Endothelial cell of umbilical vein (primary cell): Measurements from ENCODE around the gene STK16. TPM values are rescaled to one million over a fixed set of nuclear protein-coding genes. Genes with fewer than 3 reads are reported as not detected.

Experiments used
- BruUV-seq: library from RNA; stranded (reverse); fragments of 400-500 nt; replicated peaks from 2 replicates; lab custom pipeline; 2021; lab: Mats Ljungman, UMichigan
- CTCF ChIA-PET: fragments of 300-600, 350-600 bp; sonication (Branson Sonifier 250); formaldehyde crosslinking; loops from one replicate; lab custom pipeline; 2021; ENCODE audit warnings: antibody characterized with exemption, inconsistent platforms; lab: Charles Lee
- POLR2A ChIA-PET: fragments of 300-600, 350-600 bp; sonication (Branson Sonifier 250); formaldehyde crosslinking; loops from one replicate; lab custom pipeline; 2021; ENCODE audit warnings: antibody characterized with exemption, inconsistent platforms; lab: Charles Lee
- DNase-seq: peaks from one replicate; pipeline ENCODE4 v3.0.0-alpha.2; 2011; ENCODE audit warnings: low read depth, low spot score
- FAIRE-seq: peaks from 2 replicates; lab custom pipeline; 2011; peaks lifted over from hg19 to GRCh38; lab: Jason Lieb, UNC
- H2AFZ ChIP-seq: 2 replicates; pipeline ENCODE4 v1.6.0; 2012; ENCODE audit warnings: low read depth, low read length, control low read depth, inconsistent platforms
- H3K27ac ChIP-seq: 2 replicates; pipeline ENCODE4 v1.5.1; 2011; ENCODE audit warnings: low read depth, mild to moderate bottlenecking, control low read depth, low read length, moderate library complexity; ENCODE audit not compliant: insufficient read depth
- H3K27me3 ChIP-seq, 2 experiments: 2 replicates each; pipeline versions ENCODE4 v1.6.0 to v1.6.1; 2011; ENCODE audit warnings: low read length in 2 of 2, mixed read lengths in 1 of 2; ENCODE audit not compliant: control insufficient read depth in 2 of 2, insufficient read depth in 2 of 2
- H3K36me3 ChIP-seq, 2 experiments: 2 replicates in 1 of 2; 3 replicates in 1 of 2; pipeline ENCODE4 v1.5.1; 2011; ENCODE audit warnings: low read length in 2 of 2, mild to moderate bottlenecking in 1 of 2, moderate library complexity in 1 of 2; ENCODE audit not compliant: control insufficient read depth in 2 of 2, insufficient read depth in 2 of 2; ENCODE audit errors: extremely low read depth in 1 of 2
- H3K4me1 ChIP-seq: 3 replicates; pipeline ENCODE4 v1.5.1; 2011; ENCODE audit warnings: mild to moderate bottlenecking, low read length; ENCODE audit not compliant: control insufficient read depth, insufficient read depth; ENCODE audit errors: extremely low read depth
- H3K4me2 ChIP-seq: 2 replicates; pipeline ENCODE4 v1.6.1; 2011; ENCODE audit warnings: low read length, control low read depth, mixed read lengths; ENCODE audit not compliant: insufficient read depth
- H3K4me3 ChIP-seq, 3 experiments: fragments of 200-600 bp in 1 of 3; sonication (generic), shearing (Covaris generic) in 1 of 3; replicated peaks in 1 of 3; 2 replicates each; pipeline ENCODE4 v1.5.1; 2011 to 2016; ENCODE audit warnings: control low read depth in 3 of 3, low read length in 3 of 3, mild to moderate bottlenecking in 2 of 3, inconsistent platforms in 1 of 3, low read depth in 1 of 3, moderate library complexity in 1 of 3; ENCODE audit not compliant: insufficient read depth in 1 of 3
- H3K79me2 ChIP-seq: 2 replicates; pipeline ENCODE4 v1.6.0; 2012; ENCODE audit warnings: low read length, inconsistent platforms; ENCODE audit not compliant: control insufficient read depth, insufficient read depth
- H3K9ac ChIP-seq: replicated peaks from 2 replicates; pipeline ENCODE3; 2011; ENCODE audit warnings: low read length, control low read depth; ENCODE audit not compliant: insufficient read depth; ENCODE audit errors: extremely low read depth
- H3K9me1 ChIP-seq: replicated peaks from 3 replicates; pipeline ENCODE4 v1.6.0; 2011; ENCODE audit warnings: mild to moderate bottlenecking, low read length; ENCODE audit not compliant: control insufficient read depth, insufficient read depth; ENCODE audit errors: extremely low read depth
- H3K9me3 ChIP-seq: replicated peaks from 2 replicates; pipeline ENCODE4 v1.5.1; 2012; ENCODE audit warnings: low read length, inconsistent platforms; ENCODE audit not compliant: control insufficient read depth, insufficient read depth
- H4K20me1 ChIP-seq: replicated peaks from 2 replicates; pipeline ENCODE3; 2011; ENCODE audit warnings: mild to moderate bottlenecking, low read length; ENCODE audit not compliant: control insufficient read depth, insufficient read depth; ENCODE audit errors: extremely low read depth
- EZH2 ChIP-seq: IDR thresholded peaks from 2 replicates; pipeline ENCODE4 v1.6.1; 2012; ENCODE audit warnings: borderline replicate concordance, low read depth, mild to moderate bottlenecking, moderate library complexity, low read length, inconsistent platforms; ENCODE audit not compliant: severe bottlenecking
- FOS ChIP-seq: IDR thresholded peaks from 2 replicates; pipeline ENCODE4 v1.6.1; 2011; ENCODE audit warnings: mild to moderate bottlenecking, low read length, moderate library complexity, borderline replicate concordance; ENCODE audit not compliant: insufficient read depth
- GATA2 ChIP-seq: IDR thresholded peaks from 2 replicates; pipeline ENCODE4 v1.7.0; 2011; ENCODE audit warnings: low read depth, mild to moderate bottlenecking, moderate library complexity, mixed read lengths, low read length; ENCODE audit not compliant: insufficient read length, insufficient read depth
- JUN ChIP-seq: IDR thresholded peaks from 2 replicates; pipeline ENCODE4 v1.6.1; 2011; ENCODE audit warnings: borderline replicate concordance, low read depth; ENCODE audit not compliant: insufficient read length, insufficient read depth
- MYC ChIP-seq: IDR thresholded peaks from one replicate; pipeline ENCODE4 v1.6.1; 2011; ENCODE audit warnings: mild to moderate bottlenecking, low read depth, low read length
- POLR2A ChIP-seq: IDR thresholded peaks from 2 replicates; pipeline ENCODE4 v1.6.1; 2012; ENCODE audit warnings: low read depth, mild to moderate bottlenecking, control low read depth, low read length
- POLR2AphosphoS5 ChIP-seq: IDR thresholded peaks from 2 replicates; pipeline ENCODE4 v1.6.1; 2012; ENCODE audit warnings: low read depth, mild to moderate bottlenecking, control low read depth, low read length, moderate library complexity; ENCODE audit not compliant: insufficient read depth
- dilution Hi-C: fragments of 300-500 bp; cut with MboI; formaldehyde crosslinking; loops from one replicate; pipeline ENCODE4 v1.15.0; 2019; ENCODE audit warnings: low sequenced_read_pairs; ENCODE audit not compliant: extremely low pct_ligation_motif_present
- intact Hi-C: fragments of 100-400 bp; cut with micrococcal nuclease; formaldehyde crosslinking; loops from one replicate; pipeline ENCODE4 v1.10.0; 2022
- polyA plus RNA-seq, 4 experiments: library from polyadenylated mRNA; depleted of rRNA in 3 of 4; stranded (reverse) in 3 of 4; unstranded in 1 of 4; fragments of >200 nt; gene quantifications; 2 replicates each; pipeline versions ENCODE4 v1.2.1 to v1.2.3, GENCODE V29; 2011 to 2012; ENCODE audit warnings: missing spikeins in 1 of 4
- total RNA-seq: library from RNA; stranded (reverse); gene quantifications from 2 replicates; pipeline ENCODE4 v1.2.3, GENCODE V29; 2021
- TF ChIP-seq, protein P1 (sequence below): IDR thresholded peaks from 2 replicates; pipeline ENCODE4 v1.6.1; 2011; ENCODE audit not compliant: insufficient read depth, insufficient read length
- TF ChIP-seq, protein P2 (sequence below), 2 donors: IDR thresholded peaks; 1 replicate in 1 of 2; 2 replicates in 1 of 2; pipeline ENCODE4 v1.5.1; 2011; ENCODE audit warnings: low read length in 2 of 2, mild to moderate bottlenecking in 2 of 2, moderate library complexity in 2 of 2, control low read depth in 1 of 2, inconsistent platforms in 1 of 2, low read depth in 1 of 2; ENCODE audit not compliant: insufficient read depth in 1 of 2; ENCODE audit errors: extremely low read depth in 1 of 2

Gene STK16
- total and polyA plus RNA-seq, 2 donors (not counting 3 experiments of a cell fraction or from before 2014, with no cell fraction given), result 18.8 to 63.2 TPM

DNA sequence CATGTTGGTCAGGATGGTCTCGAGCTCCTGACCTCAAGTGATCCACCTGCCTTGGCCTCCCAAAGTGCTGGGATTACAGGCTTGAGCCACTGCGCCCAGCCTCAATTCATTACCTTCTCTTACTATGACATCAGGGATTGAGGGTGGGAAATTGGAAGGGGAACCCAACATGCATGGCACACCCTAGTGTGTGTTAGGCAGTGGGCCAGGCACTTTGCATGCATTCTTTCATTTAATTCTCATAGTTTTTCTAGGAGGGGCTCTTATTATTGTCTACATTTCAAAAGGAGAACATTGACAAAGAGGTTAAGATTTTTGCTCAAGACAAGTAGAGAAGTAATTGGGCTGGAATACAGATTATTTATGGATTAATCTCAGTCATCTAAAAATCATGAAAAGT lies 23.0 kb downstream of the STK16 start:
- TF ChIP-seq, protein P1, sequence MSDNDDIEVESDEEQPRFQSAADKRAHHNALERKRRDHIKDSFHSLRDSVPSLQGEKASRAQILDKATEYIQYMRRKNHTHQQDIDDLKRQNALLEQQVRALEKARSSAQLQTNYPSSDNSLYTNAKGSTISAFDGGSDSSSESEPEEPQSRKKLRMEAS, result no peak
- TF ChIP-seq JUN (no peak), MYC (no peak), GATA2 (no peak), EZH2 (no peak), POLR2A (no peak), POLR2AphosphoS5 (no peak), FOS (no peak)
- TF ChIP-seq, protein P2, sequence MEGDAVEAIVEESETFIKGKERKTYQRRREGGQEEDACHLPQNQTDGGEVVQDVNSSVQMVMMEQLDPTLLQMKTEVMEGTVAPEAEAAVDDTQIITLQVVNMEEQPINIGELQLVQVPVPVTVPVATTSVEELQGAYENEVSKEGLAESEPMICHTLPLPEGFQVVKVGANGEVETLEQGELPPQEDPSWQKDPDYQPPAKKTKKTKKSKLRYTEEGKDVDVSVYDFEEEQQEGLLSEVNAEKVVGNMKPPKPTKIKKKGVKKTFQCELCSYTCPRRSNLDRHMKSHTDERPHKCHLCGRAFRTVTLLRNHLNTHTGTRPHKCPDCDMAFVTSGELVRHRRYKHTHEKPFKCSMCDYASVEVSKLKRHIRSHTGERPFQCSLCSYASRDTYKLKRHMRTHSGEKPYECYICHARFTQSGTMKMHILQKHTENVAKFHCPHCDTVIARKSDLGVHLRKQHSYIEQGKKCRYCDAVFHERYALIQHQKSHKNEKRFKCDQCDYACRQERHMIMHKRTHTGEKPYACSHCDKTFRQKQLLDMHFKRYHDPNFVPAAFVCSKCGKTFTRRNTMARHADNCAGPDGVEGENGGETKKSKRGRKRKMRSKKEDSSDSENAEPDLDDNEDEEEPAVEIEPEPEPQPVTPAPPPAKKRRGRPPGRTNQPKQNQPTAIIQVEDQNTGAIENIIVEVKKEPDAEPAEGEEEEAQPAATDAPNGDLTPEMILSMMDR (IDR thresholded peaks at IDR 0.05; ENCODE audit: extremely low read depth in 1 of 2, insufficient read depth in 1 of 2, low read depth in 1 of 2, low read length in 2 of 2), result no peak
- Histone ChIP-seq H3K36me3 (no peaks in the 10 kb centered on the region), H3K4me3 (no peak overlapping the region), H3K9ac (no peak overlapping the region), H3K27ac (no peak overlapping the region), H3K9me3 (no peaks in the 10 kb centered on the region), H3K4me2 (no peak overlapping the region), H3K79me2 (no peaks in the 10 kb centered on the region), H3K9me1 (no peaks in the 10 kb centered on the region), H2AFZ (no peak overlapping the region), H3K27me3 (peaks cover 8 to 13% of the 10 kb centered on the region in 2 experiments), H3K4me1 (no peaks in the 10 kb centered on the region), H4K20me1 (no peaks in the 10 kb centered on the region)
- DNase-seq (no peak), FAIRE-seq (no peak)
- BruUV-seq, result no TSS peak
- CTCF ChIA-PET, result interaction anchor here (0.8 kb wide), 1 partner anchor 11 kb away, joined by 3 read pairs; the partner anchor contains the start of gene DNAJB2
- POLR2A ChIA-PET, result no interaction called here
- intact Hi-C loops, result no loop called here
- dilution Hi-C loops, result no loop called here
